Adrenal gland (tissue), 5 donors: ENCODE data around the gene PNN.
"Not testable (repeated sequence)": the region's sequence is repeated elsewhere in the genome, so short reads cannot be mapped to it uniquely, and the experiment has no call there.

Experiments
- POLR2A ChIP-seq, 2 donors: fragments of 450-650 bp; IDR thresholded peaks; one replicate each; pipeline ENCODE4 v1.6.1; 2017; ENCODE audit warnings: antibody characterized with exemption in 2 of 2, mild to moderate bottlenecking in 2 of 2, moderate library complexity in 1 of 2
- TF ChIP-seq, protein P1 (sequence below), 6 experiments: fragments of 450-650 bp in 4 of 6; fragments of 200-600 bp in 2 of 6; sonication (generic) in 1 of 6; IDR thresholded peaks; 1 replicate in 5 of 6; 2 replicates in 1 of 6; pipeline versions ENCODE4 v1.5.1 to v1.8.0; 2016 to 2021; ENCODE audit warnings: antibody characterized with exemption in 6 of 6, mild to moderate bottlenecking in 2 of 6, moderate library complexity in 1 of 6
- donor health status: DM: no; HTN: no; CAD: no.

GRCh38 chr14:39167797-39168320, 7.2 kb upstream of the PNN start:
- not testable (repeated sequence) for TF ChIP-seq POLR2A (IDR thresholded peaks at IDR 0.05)
- TF ChIP-seq, protein P1, sequence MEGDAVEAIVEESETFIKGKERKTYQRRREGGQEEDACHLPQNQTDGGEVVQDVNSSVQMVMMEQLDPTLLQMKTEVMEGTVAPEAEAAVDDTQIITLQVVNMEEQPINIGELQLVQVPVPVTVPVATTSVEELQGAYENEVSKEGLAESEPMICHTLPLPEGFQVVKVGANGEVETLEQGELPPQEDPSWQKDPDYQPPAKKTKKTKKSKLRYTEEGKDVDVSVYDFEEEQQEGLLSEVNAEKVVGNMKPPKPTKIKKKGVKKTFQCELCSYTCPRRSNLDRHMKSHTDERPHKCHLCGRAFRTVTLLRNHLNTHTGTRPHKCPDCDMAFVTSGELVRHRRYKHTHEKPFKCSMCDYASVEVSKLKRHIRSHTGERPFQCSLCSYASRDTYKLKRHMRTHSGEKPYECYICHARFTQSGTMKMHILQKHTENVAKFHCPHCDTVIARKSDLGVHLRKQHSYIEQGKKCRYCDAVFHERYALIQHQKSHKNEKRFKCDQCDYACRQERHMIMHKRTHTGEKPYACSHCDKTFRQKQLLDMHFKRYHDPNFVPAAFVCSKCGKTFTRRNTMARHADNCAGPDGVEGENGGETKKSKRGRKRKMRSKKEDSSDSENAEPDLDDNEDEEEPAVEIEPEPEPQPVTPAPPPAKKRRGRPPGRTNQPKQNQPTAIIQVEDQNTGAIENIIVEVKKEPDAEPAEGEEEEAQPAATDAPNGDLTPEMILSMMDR (IDR thresholded peaks at IDR 0.05): not testable (repeated sequence)
